Retinal pigment epithelial cell (primary cell): ENCODE results near the gene VAT1.

Experiments
- DNase-seq: peaks from one replicate; pipeline ENCODE4 v3.0.0-alpha.2; 2010; ENCODE audit warnings: low read depth
- H3K4me3 ChIP-seq: 2 replicates; pipeline ENCODE4 v1.5.1; 2011; ENCODE audit warnings: mild to moderate bottlenecking, low read length, control low read depth, moderate library complexity
- CTCF ChIP-seq: conservative IDR thresholded peaks from 2 replicates; pipeline ENCODE4 v1.5.1; 2011; ENCODE audit warnings: low read depth, low read length, control low read depth, inconsistent platforms

The VAT1 gene

DNA sequence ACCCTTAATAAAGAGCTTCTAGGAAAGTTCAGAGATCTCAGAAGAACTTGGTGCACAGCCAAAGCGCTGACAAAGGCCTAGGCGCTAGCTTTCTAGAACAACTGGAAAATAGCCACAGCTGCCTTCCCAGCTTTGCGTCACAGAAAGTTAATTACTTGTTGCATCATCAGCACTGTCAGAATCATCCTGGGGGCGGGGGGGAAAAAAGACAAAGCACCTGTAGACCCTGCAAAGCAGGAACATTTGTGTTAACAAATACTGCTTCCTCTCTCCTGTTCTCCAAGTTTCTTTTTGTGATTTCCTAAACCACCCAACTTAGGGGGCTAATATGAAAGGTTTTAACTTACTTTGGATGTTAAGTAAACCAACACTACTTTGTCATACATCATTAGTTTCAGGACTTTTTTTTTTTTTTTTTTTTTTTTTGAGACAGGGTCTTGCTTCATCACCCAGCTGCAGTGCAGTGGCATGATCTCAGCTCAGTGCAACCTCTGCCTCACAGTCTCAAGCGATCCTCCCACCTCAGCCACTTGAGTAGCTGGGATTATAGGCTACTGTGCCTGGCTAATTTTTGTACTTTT is 53.1 kb downstream of the VAT1 start:
- DNase-seq: no peak
- no peak overlapping the region for H3K4me3 ChIP-seq
- no peak for TF ChIP-seq CTCF

GRCh38 chr17:42967925-42968324 is 54.3 kb downstream of the VAT1 start:
- TF ChIP-seq CTCF: no peak
- no peak for DNase-seq

More at GRCh38 chr17:42967925-42968324, 54.3 kb downstream of the VAT1 start:
- no peak overlapping the region for H3K4me3 ChIP-seq
